ENCODE data around the gene RPS21. TPM values are rescaled to one million over a fixed set of nuclear protein-coding genes. Genes with fewer than 3 reads are reported as not detected.

The RPS21 gene
- total and polyA plus RNA-seq, 2 of the 13 experiments (the other 11 are each of a cell fraction or from before 2014, with no cell fraction given), result 2,647 to 11,063 TPM

DNA sequence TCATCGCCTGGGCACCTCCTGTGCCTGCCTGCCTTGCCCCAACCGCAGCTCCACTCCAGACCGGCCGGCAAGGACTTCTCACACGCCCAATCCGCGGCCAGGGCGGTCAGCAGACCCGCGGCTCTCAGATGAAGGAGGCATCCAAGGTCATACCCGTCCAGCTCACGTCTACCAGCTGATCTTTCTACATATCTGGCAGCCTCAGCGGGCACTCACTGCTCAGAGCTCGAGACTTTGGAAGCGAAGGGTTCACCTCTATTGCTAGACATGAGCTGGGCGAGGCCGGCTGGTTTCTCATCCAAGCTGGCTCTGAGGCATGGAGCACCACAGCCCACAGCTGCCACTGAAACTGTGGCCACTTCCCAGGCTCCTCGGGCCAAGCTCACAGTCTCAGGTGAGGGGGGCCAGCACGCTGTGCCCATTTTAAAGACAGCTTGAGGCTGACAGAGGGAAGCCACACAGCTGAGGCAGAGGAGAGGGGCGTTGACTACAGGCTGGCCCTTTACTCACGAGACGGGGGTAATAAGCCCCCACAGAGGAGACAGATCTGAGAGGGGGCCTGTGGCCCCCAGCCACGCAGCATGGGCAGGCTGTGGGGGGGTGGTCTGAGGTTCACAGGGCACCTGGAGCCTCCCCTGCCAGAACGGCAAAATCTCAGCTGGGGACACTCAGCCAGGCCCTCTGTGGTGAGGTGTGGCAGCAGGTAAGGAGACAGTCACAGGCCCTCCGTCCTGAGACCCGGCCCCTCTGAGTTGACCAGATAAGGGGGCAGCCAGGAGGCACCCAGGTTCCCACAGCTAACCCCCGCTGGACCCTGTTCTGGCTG lies 21.8 kb upstream of the RPS21 start (continued):
- TF ChIP-seq, protein P1, sequence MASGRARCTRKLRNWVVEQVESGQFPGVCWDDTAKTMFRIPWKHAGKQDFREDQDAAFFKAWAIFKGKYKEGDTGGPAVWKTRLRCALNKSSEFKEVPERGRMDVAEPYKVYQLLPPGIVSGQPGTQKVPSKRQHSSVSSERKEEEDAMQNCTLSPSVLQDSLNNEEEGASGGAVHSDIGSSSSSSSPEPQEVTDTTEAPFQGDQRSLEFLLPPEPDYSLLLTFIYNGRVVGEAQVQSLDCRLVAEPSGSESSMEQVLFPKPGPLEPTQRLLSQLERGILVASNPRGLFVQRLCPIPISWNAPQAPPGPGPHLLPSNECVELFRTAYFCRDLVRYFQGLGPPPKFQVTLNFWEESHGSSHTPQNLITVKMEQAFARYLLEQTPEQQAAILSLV (CRISPR knock-in tag; IDR thresholded peaks at IDR 0.05; ENCODE audit: borderline replicate concordance), result 0 out of 2 replicates have a peak, but pooled peaks have one; percentile 45
- TF ChIP-seq MLLT10 (CRISPR knock-in tag; IDR thresholded peaks at IDR 0.05) (no peak), RBM39 (IDR thresholded peaks at IDR 0.05; ENCODE audit: low read depth, low read length, poor library complexity, severe bottlenecking) (peak; percentile 13), ZNF703 (CRISPR knock-in tag; IDR thresholded peaks at IDR 0.05; ENCODE audit: borderline replicate concordance) (no peak), PPARG (CRISPR knock-in tag; conservative IDR thresholded peaks at IDR 0.05) (no peak), PRPF4 (IDR thresholded peaks at IDR 0.05; ENCODE audit: low read depth, low read length, poor library complexity, severe bottlenecking) (peak; percentile 26), SRF (IDR thresholded peaks at IDR 0.05; ENCODE audit: low read depth, low read length) (no peak), SMAD9 (CRISPR knock-in tag; IDR thresholded peaks at IDR 0.05) (no peak), RNF2 (conservative IDR thresholded peaks at IDR 0.05; ENCODE audit: low read depth) (no peak), NR3C1 (CRISPR knock-in tag; IDR thresholded peaks at IDR 0.05) (peak; percentile 65; the same call in 1 of the 2 replicates), SP5 (CRISPR knock-in tag; IDR thresholded peaks at IDR 0.05; ENCODE audit: borderline replicate concordance, low read depth) (no peak), HNRNPL (IDR thresholded peaks at IDR 0.05; ENCODE audit: low read depth, low read length) (peak; percentile 75; the same call in 1 of the 2 replicates), ZNF225 (CRISPR knock-in tag; IDR thresholded peaks at IDR 0.05) (peak; percentile 54; the same call in 1 of the 2 replicates), ZNF446 (CRISPR knock-in tag; IDR thresholded peaks at IDR 0.05) (no peak), RCOR2 (CRISPR knock-in tag; IDR thresholded peaks at IDR 0.05) (no peak), NBN (conservative IDR thresholded peaks at IDR 0.05) (no peak), TAF1 (CRISPR knock-in tag; IDR thresholded peaks at IDR 0.05) (no peak; the same call in 1 of the 2 replicates)
- TF ChIP-seq, protein P2, sequence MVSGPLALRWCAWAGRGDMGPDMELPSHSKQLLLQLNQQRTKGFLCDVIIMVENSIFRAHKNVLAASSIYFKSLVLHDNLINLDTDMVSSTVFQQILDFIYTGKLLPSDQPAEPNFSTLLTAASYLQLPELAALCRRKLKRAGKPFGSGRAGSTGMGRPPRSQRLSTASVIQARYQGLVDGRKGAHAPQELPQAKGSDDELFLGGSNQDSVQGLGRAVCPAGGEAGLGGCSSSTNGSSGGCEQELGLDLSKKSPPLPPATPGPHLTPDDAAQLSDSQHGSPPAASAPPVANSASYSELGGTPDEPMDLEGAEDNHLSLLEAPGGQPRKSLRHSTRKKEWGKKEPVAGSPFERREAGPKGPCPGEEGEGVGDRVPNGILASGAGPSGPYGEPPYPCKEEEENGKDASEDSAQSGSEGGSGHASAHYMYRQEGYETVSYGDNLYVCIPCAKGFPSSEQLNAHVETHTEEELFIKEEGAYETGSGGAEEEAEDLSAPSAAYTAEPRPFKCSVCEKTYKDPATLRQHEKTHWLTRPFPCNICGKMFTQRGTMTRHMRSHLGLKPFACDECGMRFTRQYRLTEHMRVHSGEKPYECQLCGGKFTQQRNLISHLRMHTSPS (CRISPR knock-in tag; IDR thresholded peaks at IDR 0.05; ENCODE audit: low read depth), result 0 out of 2 replicates have a peak, but pooled peaks have one; percentile 8
- TF ChIP-seq, protein P3, sequence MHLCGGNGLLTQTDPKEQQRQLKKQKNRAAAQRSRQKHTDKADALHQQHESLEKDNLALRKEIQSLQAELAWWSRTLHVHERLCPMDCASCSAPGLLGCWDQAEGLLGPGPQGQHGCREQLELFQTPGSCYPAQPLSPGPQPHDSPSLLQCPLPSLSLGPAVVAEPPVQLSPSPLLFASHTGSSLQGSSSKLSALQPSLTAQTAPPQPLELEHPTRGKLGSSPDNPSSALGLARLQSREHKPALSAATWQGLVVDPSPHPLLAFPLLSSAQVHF (CRISPR knock-in tag; IDR thresholded peaks at IDR 0.05), result peak; percentile 52; the same call in 1 of the 2 replicates
- TF ChIP-seq, protein P4, sequence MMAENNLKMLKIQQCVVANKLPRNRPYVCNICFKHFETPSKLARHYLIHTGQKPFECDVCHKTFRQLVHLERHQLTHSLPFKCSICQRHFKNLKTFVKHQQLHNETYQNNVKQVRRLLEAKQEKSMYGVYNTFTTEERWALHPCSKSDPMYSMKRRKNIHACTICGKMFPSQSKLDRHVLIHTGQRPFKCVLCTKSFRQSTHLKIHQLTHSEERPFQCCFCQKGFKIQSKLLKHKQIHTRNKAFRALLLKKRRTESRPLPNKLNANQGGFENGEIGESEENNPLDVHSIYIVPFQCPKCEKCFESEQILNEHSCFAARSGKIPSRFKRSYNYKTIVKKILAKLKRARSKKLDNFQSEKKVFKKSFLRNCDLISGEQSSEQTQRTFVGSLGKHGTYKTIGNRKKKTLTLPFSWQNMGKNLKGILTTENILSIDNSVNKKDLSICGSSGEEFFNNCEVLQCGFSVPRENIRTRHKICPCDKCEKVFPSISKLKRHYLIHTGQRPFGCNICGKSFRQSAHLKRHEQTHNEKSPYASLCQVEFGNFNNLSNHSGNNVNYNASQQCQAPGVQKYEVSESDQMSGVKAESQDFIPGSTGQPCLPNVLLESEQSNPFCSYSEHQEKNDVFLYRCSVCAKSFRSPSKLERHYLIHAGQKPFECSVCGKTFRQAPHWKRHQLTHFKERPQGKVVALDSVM (CRISPR knock-in tag; IDR thresholded peaks at IDR 0.05), result no peak
- TF ChIP-seq, protein P5, sequence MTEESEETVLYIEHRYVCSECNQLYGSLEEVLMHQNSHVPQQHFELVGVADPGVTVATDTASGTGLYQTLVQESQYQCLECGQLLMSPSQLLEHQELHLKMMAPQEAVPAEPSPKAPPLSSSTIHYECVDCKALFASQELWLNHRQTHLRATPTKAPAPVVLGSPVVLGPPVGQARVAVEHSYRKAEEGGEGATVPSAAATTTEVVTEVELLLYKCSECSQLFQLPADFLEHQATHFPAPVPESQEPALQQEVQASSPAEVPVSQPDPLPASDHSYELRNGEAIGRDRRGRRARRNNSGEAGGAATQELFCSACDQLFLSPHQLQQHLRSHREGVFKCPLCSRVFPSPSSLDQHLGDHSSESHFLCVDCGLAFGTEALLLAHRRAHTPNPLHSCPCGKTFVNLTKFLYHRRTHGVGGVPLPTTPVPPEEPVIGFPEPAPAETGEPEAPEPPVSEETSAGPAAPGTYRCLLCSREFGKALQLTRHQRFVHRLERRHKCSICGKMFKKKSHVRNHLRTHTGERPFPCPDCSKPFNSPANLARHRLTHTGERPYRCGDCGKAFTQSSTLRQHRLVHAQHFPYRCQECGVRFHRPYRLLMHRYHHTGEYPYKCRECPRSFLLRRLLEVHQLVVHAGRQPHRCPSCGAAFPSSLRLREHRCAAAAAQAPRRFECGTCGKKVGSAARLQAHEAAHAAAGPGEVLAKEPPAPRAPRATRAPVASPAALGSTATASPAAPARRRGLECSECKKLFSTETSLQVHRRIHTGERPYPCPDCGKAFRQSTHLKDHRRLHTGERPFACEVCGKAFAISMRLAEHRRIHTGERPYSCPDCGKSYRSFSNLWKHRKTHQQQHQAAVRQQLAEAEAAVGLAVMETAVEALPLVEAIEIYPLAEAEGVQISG (CRISPR knock-in tag; IDR thresholded peaks at IDR 0.05), result no peak

All from HepG2 (cell line).